Bladder microvascular endothelial cell (primary cell): Measurements from ENCODE around the gene ARMH1. TPM values are rescaled to one million over a fixed set of nuclear protein-coding genes. Genes with fewer than 3 reads are reported as not detected.

Source experiments
- total RNA-seq: library from RNA; depleted of rRNA; stranded (reverse); fragments of >200 nt; gene quantifications from 2 replicates; pipeline ENCODE4 v1.2.3, GENCODE V29; 2014

ARMH1 gene
- 0.16 and 0.25 TPM in 2 replicates for total RNA-seq

GRCh38 chr1:44674113-44675000, at the start of gene ARMH1, which contains the start of gene TMEM53:
TSS of gene ARMH1 (plus strand) at chr1:44674714. CDS start at chr1:44689698, 14,984 bp downstream.
TSS of gene TMEM53 (minus strand) at chr1:44674481. CDS start at chr1:44674391, 90 bp downstream.

GRCh38 chr1:44730741-44731512, 56.4 kb downstream of the ARMH1 start, which contains the start of gene RNU5D-1:
TSS of gene RNU5D-1 (minus strand) at chr1:44731170.

GRCh38 chr1:44739307-44740178, 65.0 kb downstream of the ARMH1 start, which contains the start of gene KIF2C:
TSS of gene KIF2C (plus strand) at chr1:44739837. CDS start at chr1:44739933, 96 bp downstream.

Other genes starting within 250 kb of the ARMH1 start
- 2.1 and 3.2 TPM in 2 replicates for gene TMEM53, start 233 bp upstream of the ARMH1 start, total RNA-seq
- not detected in 2 replicates for gene RNU5D-1, start 56.5 kb downstream of the ARMH1 start, total RNA-seq
- gene KIF2C, start 65.1 kb downstream of the ARMH1 start, total RNA-seq: 15.7 and 26.4 TPM in 2 replicates
- 1,069 and 1,168 TPM in 2 replicates for gene RPS8, start 100.8 kb downstream of the ARMH1 start, total RNA-seq
- under 0.01 and 0.06 TPM in 2 replicates for gene BEST4, start 113.5 kb downstream of the ARMH1 start, total RNA-seq
- 13.8 and 36.3 TPM in 2 replicates for gene PLK3, start 125.7 kb downstream of the ARMH1 start, total RNA-seq
- 0.25 and 0.32 TPM in 2 replicates for gene DYNLT4, start 132.6 kb downstream of the ARMH1 start, total RNA-seq
- gene BTBD19, start 133.8 kb downstream of the ARMH1 start, total RNA-seq: 2.1 and 11.4 TPM in 2 replicates
- gene PTCH2, start 168.5 kb downstream of the ARMH1 start, total RNA-seq: 0.06 TPM in 1 of 2 replicates, not detected in the other